ENCODE measurements around the gene DDX4. TPM values are rescaled to one million over a fixed set of nuclear protein-coding genes. Genes with fewer than 3 reads are reported as not detected.
A peak's percentile ranks its signal among the peaks of the same experiment; 100 is the strongest.
"Not testable (repeated sequence)": the region's sequence is repeated elsewhere in the genome, so short reads cannot be mapped to it uniquely, and the experiment has no call there.

Gene DDX4
- polyA plus RNA-seq, 3 donors: not detected

GRCh38 chr5:55720188-55720703, 17.6 kb upstream of the DDX4 start:
- DNase-seq: no peak

- no peak for DNase-seq
Measured at GRCh38 chr5:55724281-55724680, 13.6 kb upstream of the DDX4 start.

GRCh38 chr5:55731848-55732247, 6.0 kb upstream of the DDX4 start:
- DNase-seq: no peak

GRCh38 chr5:55732585-55732984, 5.3 kb upstream of the DDX4 start:
- no peak for DNase-seq

GRCh38 chr5:55734658-55735057, 3.2 kb upstream of the DDX4 start:
- DNase-seq: no peak

- DNase-seq: no peak
Measured at GRCh38 chr5:55742778-55743177, 4.9 kb downstream of the DDX4 start.

GRCh38 chr5:55747778-55748318, 10.0 kb downstream of the DDX4 start:
- no peak for DNase-seq

GRCh38 chr5:55749387-55749786, 11.5 kb downstream of the DDX4 start:
- peak; percentile 12 for DNase-seq

- DNase-seq: no peak
Measured at GRCh38 chr5:55750063-55750462, 12.2 kb downstream of the DDX4 start.

- no peak for DNase-seq
Measured at GRCh38 chr5:55750499-55750898, 12.6 kb downstream of the DDX4 start.

- no peak for DNase-seq
Measured at GRCh38 chr5:55758231-55758630, 20.4 kb downstream of the DDX4 start.

- no peak for DNase-seq
Measured at GRCh38 chr5:55758714-55759113, 20.9 kb downstream of the DDX4 start.

- not testable (repeated sequence) for DNase-seq
Measured at GRCh38 chr5:55761721-55762120, 23.9 kb downstream of the DDX4 start.

- DNase-seq: no peak
Measured at GRCh38 chr5:55763746-55764420, 26.0 kb downstream of the DDX4 start.

GRCh38 chr5:55768279-55768678, 30.4 kb downstream of the DDX4 start:
- no peak for DNase-seq

- no peak for DNase-seq
Measured at GRCh38 chr5:55771175-55771655, 33.4 kb downstream of the DDX4 start.

- DNase-seq: no peak
Measured at GRCh38 chr5:55773057-55773456, 35.2 kb downstream of the DDX4 start.

- no peak for DNase-seq
Measured at GRCh38 chr5:55777332-55777731, 39.5 kb downstream of the DDX4 start.

GRCh38 chr5:55800924-55801323, 63.1 kb downstream of the DDX4 start:
- no peak for DNase-seq

- not testable (repeated sequence) for DNase-seq
Measured at GRCh38 chr5:55808814-55809213, 71.0 kb downstream of the DDX4 start.

- not testable (repeated sequence) for DNase-seq
Measured at GRCh38 chr5:55815939-55816338, 78.1 kb downstream of the DDX4 start.

GRCh38 chr5:55816342-55816741, 78.5 kb downstream of the DDX4 start:
- DNase-seq: no peak

- no peak for DNase-seq
Measured at GRCh38 chr5:55817030-55817429, 79.2 kb downstream of the DDX4 start.

GRCh38 chr5:55820488-55820887, 82.6 kb downstream of the DDX4 start:
- no peak for DNase-seq
